GM19351 (cell line): ENCODE data around the gene PRDM8.

Source experiments
- ATAC-seq: cut with Tn5 transposase; IDR thresholded peaks from one replicate; pipeline ENCODE4 v1.9.1; 2021; ENCODE audit warnings: mild to moderate bottlenecking, moderate library complexity; ENCODE audit not compliant: unreplicated experiment

Gene PRDM8

DNA sequence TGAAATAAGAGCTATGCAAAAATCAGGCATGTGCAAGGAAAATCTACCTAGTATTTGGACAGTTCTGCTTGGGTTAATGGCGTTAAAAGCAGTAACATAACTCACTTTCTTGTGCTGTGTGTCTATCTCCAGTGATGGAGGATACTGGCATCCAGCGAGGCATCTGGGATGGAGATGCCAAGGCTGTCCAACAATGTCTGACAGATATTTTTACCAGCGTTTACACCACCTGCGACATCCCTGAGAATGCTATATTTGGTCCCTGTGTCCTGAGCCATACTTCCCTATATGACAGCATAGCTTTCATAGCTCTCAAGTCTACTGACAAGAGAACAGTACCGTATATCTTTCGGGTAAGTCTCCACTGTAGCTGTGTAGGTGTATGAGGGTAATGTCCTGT lies 2.6 kb downstream of the PRDM8 start:
- no peak for ATAC-seq

DNA sequence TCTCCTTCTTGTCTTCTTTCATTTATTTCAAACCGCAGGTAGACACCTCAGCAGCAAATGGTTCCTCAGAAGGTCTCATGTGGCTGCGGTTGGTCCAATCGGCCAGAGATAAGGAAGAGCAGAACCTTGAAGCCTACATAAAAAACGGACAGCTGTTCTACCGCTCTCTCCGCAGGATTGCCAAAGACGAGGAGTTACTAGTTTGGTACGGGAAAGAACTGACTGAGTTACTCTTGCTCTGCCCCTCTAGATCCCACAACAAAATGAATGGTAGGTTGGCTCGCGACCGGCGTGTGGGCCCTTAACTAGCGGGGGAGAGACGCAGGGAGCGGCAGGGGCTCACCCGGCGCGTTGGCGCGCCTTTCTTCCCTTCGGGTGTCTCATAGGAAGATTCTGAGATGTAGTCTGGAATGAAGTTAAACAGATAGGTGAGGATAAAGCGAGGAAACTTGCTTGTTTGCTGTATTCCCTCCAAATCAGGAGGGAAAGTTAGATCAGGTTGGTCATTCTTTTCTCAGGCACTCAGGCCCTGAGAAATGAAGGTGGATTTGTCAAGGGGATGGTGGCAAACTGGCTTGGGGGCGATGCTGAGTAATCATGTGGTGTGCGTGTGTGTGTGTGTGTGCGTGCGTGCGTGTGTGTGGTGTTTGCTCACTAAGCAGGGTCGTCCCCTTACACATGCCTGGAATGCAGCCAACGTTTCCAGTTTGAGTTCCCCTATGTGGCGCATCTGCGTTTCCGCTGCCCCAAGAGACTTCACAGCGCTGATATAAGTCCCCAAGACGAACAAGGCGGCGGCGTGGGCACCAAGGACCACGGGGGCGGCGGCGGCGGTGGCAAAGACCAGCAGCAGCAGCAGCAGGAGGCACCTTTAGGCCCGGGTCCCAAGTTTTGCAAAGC lies 4.2 kb downstream of the PRDM8 start:
- ATAC-seq = peak; percentile 19

DNA sequence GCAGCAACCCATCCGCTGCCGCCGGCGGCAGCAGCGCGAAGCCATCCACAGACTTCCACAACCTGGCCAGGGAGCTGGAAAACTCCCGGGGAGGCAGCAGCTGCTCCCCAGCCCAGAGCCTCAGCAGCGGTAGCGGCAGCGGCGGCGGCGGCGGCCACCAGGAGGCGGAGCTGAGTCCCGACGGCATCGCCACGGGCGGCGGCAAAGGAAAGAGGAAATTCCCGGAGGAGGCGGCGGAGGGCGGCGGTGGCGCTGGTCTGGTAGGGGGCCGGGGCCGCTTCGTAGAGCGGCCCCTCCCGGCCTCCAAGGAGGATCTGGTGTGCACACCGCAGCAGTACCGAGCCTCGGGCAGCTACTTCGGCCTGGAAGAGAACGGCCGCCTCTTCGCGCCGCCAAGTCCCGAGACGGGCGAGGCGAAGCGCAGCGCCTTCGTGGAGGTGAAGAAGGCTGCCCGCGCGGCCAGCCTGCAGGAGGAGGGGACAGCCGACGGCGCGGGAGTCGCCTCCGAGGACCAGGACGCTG lies 4.9 kb downstream of the PRDM8 start:
- ATAC-seq = peak; percentile 76

DNA sequence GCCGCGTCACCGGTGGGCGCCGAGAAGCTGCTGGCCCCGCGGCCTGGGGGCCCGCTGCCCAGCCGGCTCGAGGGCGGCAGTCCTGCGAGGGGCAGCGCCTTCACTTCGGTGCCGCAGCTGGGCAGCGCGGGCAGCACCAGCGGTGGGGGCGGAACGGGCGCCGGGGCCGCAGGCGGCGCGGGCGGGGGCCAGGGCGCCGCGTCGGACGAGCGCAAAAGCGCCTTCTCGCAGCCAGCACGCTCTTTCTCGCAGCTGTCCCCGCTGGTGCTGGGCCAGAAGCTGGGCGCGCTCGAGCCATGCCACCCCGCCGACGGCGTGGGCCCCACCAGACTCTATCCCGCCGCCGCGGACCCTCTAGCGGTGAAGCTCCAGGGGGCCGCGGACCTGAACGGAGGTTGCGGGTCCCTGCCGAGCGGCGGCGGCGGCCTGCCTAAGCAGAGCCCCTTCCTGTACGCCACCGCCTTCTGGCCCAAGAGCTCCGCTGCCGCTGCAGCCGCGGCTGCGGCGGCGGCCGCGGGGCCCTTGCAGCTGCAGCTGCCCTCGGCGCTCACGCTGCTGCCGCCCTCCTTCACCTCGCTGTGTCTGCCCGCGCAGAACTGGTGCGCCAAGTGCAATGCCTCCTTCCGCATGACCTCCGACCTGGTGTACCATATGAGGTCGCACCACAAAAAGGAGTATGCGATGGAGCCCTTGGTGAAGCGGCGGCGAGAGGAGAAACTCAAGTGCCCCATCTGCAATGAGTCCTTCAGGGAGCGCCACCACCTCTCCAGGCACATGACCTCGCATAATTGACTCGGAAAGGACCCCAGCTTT lies 5.6 kb downstream of the PRDM8 start:
- peak; percentile 51 for ATAC-seq

DNA sequence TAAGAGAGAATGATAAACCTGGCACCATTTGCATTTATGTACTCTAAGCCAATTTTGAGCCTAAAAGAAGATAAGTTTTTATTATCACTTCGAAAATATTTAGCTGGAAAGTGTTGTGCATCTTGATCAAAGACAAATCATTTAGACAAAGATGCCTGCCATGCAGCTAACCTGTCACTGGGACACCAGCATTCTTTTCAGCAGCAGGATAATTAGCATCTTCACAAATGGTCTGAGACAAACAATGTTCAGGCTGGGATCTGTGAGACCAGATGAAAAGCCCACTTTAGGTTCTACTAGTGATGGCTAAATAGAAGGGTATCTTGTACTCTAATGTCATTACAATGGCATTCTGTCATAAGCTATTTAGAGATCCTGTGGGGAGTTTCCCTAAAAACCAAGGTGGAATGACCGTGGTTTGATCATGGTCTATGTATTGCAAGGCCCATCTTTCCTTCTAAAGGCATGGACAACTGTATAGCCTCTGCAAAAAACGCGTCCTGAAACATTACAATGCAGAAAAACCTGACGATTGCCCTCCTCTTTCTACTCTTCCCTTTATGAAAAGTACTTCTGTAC lies 7.2 kb downstream of the PRDM8 start:
- ATAC-seq = no peak

DNA sequence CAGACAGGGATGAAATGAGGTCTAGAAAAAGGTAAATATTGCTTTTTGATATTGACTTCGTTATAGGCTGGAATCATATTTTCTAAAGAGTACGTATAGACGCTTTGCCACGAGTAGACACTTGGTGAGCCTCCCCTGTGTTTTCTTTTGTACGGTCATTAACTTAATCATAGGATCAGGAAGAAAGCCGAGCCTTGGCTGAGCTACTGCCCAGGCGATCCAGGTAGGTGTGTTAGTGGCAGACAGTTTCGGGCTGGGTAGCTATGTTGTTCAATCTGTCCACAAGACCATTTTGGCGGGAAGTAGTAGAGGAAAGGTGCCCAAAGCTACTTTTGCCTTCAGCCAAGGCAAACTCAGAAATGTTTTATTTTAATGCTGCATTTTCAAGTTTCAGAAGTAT lies 8.8 kb downstream of the PRDM8 start:
- ATAC-seq = no peak

DNA sequence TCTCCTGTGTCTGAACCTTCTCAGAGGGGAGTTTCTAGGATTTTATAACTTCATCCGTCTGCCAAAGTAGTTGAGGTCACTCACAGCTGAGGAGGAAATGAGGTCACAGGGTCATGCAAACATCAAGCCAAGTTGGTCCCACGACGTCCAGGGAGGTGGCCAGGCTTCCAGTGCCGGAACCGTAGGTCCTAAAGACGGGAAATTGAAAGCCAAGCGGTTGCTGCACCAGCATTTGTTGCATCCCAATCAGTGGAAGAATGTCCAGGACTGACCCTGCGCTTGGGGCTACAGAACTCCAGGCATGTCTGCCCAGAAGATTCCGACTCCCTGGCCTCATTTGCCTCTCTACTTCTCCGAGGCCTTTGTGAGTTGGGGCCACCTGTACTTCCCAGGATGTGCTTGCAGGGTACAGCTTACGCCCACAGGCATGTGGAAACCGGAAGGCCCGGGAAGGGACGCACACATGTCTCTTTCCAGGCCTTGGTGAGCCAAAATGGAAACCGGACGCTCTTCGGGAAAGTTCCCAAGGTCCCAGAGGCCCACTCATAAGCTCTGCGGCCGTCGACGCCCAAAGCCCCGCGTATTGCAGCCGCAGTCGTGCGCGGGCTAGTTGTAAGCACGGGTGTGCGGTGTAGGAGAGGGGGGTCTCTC lies 9.3 kb downstream of the PRDM8 start:
- no peak for ATAC-seq

DNA sequence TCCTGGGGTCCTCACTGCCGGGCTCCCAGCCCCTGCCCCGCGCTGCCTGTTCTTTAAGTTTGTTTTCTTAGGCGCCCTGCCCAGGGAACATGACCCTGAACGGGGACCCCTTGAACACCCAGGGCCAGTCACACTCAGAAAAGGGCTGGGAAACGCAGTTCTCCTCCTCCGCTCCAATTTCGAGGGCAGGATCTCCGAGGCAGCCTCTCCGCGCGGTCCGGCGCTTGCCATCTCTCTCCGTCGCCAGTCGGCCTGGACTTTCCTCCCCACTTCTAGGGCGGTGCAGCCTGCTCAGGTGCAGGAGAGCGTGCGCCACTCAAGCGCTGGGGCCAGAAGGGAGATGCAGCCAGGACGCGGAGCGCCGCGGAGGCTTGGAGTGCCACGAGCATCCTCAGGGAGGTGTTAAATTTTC lies 9.9 kb downstream of the PRDM8 start:
- no peak for ATAC-seq

DNA sequence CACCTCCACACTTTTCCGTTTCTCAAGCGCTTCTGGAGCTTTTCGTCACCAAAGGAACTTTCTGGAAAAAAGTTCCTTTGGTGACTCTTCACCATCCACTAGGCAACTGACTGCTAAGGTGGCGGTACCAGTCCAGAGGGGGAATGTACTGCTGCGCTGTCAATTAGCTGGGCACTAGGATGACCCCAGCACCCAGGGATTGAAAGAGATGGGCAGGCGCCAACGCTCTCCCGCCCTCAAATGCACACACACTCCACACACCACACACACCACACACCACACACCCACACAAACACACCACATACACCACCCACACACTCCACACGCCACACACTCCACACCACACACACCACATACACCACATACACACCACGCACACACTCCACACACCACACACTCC lies 10.4 kb downstream of the PRDM8 start:
- ATAC-seq = no peak

DNA sequence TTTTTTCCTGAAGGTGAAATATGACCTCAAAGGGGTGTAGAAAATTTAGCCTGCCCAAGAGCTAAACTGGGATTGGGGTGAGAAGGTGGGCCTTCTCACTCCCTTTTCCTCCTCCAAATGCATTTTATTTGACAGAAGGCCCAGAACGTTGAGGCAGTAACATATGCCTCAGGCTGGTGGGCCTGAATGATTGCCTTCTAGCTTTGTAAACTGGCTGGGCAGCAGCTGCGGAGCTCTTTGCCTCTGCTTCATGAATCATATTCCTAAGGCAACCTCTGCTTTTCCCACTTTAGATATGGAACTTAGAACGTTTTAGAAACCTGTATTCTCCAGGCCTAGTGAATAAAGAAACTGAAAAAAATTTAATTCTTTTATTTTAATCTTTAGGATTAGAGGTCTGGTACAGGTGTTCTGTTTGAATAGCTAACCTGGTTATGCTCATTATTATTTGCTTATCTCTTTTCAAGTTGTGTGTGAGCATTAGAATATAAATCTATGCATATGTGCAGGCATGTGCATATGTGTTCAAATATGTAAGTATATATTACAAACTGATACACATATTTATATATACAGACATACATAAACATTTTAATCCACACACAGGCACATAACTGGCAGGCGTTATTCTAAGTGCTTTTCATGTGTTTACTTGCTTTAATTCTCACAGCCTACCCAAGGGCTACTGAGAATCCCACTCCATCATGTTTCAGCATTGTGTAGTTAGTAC lies 11.5 kb downstream of the PRDM8 start:
- ATAC-seq = no peak

DNA sequence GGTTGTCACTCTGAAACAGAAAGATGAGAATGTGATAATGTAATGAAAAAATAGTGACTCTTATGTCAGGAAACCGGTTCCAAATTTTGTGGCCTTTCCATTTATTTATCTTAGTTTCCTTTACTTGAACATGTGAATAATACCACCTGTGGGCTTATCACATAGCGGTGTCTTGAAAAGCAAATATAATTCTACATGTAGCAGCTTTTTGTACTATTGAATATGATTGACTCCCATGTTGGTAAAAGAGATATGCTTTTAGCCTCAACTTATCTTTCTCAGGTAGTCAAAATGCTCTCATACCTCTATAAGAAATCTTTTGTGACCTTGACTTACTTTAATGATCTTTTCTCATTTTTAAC lies 12.0 kb downstream of the PRDM8 start:
- ATAC-seq = no peak

DNA sequence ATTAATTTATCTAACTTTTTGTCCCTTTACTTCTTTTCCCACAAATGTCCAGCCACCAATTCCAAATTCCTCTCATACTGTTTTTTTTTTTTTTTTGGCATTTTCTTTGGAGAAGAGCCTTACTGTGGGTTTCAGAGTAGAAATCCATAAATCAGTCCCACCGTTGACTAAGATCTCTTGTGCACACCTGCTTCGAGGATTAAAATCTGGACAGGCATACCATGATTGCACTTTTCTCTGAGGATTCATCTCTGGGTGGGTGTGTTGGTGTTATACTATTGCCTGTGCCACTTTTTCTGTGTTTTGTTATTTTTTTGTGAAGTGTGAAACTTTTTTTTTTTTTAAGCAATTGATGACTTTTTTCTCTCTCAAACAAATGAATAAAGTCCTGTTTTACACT lies 13.2 kb downstream of the PRDM8 start:
- no peak for ATAC-seq

DNA sequence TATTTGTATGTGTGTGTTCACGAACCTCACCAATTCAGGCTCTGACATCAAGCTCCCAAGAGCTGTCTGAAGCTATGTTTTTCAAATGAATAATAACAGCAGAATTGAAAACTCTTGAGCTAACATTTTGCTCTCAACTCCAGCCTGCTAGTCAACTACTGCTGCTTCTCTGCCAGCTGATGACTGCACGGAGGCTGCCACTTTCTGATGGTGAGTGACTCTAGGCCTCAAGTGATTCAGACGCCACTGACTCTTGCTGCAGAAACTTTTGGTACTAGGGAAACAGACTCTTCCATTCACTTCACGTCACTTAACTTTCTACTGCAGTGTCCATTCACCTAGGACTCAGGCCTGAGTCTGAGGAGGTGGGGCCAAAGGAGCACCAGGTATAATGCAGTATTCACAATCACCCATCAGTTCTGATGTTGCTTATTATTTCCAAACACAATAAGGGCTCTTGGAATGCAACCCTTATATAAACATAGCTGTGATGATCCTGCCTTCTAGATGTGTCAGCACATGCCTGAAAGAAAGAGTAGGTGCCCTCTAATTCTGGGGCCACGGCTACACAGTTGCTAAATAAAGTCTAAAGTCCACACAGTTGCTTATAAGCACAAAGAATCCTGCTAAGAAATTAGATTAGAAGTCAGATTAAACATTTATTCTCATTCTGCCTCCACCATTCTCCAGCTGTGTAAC lies 16.0 kb downstream of the PRDM8 start:
- ATAC-seq = no peak

DNA sequence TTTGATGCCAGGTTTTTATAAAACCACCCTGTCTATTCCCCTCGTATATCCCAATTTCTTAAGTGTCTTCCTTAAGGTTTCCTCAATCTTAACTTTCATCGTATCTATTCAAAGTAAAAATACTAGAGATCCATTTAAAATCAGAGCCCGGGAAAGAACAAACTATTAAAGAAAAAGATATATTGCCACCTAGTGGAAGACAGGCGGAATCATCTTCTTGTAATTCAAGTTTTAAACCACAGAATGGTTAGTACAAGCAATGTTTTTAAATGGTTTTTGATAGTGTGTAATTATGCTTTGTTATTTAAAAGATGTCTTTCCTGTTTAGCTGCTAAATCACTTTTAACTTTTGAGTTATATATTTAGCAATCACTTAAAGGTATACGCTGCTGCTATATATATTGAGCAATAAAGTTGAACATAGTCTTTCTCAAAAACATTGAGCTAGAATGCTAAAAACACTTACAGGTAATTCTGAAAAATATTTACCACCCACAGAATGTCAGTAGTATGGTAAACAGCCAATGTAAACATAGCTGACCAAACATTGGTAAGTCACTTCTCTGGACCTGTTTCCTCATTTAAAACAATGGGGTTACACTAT lies 18.2 kb downstream of the PRDM8 start:
- ATAC-seq = peak; percentile 76

DNA sequence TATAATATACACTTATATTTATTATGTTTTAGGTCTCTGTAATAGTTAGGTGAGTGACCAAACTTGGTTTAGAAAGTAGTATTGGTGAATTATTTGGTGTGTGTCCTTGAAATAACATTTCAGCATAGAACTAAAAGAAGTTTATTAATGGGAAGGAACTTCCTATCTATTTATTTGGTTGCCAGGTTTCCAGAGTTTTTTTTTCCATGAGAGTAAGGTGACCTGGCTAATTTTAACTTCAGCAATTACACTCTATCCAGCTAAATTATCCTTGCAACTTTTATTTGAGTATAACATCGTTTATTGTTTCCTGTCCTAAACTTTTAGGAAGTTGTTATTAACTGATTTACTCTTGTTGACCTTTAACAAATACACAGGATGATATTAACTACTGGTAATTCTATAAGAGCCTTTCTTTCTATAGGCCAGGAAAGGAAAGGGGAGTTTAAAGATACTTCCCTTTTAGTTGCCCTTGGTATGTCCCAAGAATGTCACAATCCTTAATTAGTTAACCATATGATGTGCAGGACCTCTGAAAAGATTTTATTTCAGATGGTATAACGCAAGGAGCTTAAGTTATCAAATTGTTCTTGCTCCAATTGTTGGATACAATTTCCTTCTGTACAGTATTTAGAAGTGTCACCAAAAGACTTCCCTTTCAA lies 18.9 kb downstream of the PRDM8 start:
- ATAC-seq = no peak

DNA sequence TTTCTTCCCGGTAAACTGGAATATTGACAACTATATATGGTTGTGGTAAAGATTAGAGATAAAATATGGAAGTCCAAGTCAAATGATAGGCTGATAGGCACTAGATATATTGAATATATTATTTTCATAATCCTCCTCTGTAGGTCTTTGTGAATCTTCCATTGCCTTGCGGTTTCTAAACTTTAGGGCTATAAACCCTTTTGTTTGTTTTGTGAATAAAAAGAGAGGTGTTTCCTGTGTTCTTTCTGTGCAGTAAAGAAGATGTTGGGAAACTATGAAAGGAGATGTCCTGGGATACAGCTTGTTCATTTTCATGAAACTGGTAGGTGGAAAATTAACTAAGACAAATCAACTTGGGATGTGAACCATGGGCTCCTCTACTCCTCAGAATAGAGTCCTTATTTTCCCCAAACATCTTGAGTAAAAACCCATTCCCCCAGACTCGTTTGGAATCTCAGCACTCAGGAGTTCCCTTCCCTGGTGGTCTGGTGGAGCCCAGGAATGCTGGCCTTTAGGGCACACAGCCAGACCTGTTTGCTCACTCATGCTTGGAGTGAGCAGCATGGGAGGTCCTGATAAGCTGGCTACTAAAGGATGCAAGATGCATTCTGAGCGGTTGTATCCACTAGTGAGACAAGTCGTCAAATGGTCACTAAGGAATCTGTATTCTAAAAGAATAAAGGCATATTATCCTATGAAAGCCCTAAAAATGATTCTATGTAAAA lies 22.2 kb downstream of the PRDM8 start:
- ATAC-seq = no peak

DNA sequence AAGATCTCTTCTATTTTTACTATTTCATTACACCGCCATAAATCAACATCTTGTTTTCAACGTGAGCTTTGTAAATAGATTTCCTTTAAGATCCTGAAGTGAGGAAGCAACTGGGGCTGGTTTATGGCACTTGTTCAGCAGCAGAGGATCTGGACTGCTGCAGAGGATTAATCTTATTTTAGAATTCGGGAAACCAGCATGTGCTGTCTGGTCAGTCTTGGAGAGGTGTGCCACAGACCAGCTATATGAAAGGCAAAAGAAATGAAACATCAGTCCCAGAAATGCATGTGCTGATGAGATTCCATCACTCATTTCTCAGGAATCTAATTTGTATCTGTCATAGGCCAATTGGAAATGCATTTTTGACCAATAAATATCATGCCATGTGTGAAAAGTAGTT lies 23.4 kb downstream of the PRDM8 start:
- ATAC-seq = no peak

DNA sequence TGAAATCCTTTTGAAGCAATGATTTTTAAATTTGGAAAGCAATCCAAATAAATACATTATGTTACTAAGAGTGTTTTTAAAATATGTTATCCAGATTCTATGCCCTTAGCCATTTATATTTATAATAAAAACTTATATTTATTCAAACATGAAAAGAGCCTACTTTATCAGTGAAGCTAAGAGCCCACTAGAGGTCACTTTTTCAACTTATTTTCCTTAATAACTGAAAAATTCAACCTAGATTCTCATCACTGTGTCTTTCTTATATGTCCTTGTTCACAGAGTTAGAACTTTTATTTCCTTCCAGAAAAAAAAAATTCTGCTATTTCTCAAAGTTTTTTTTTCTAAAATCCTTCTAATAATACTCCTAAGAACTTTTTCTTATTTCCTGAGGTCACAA lies 23.9 kb downstream of the PRDM8 start:
- ATAC-seq = no peak
